ENCODE results near the gene LHX8. TPM values are rescaled to one million over a fixed set of nuclear protein-coding genes. Genes with fewer than 3 reads are reported as not detected.

LHX8 gene
- total RNA-seq, 1 experiment from 2014 or later, result not detected

DNA sequence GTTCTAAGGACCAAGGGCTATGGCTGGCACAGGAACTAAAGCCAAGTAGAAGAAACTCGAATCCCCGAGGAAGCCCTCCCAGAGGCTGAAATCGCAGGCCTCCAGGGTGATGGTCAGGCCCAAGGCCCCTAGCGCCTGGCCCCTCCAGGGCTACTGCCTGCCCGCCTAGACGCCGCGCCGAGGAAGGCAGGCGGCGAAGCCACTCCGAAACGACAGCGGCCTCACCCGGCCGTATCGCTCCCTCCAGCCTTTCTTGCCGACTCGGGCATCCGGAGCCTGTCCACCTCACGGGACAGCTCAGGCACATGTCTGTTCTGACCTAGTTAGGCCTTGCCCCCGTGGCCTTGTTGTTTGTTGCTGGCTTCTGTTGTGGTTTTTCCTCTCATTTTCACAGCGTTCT is 9.7 kb upstream of the LHX8 start:
- ChIA-PET POLR2A (ENCODE audit: low non-redundant PET) (no interaction called here), CTCF (no interaction called here)
- Histone ChIP-seq H3K36me3 (ENCODE audit: insufficient read depth, low read length, poor library complexity, severe bottlenecking) (no peaks in the 10 kb centered on the region), H3K4me1 (ENCODE audit: insufficient read depth, low read length, poor library complexity, severe bottlenecking) (no peaks in the 10 kb centered on the region), H3K4me3 (ENCODE audit: low read depth, low read length, poor library complexity, severe bottlenecking) (no peak overlapping the region), H3K9me3 (ENCODE audit: low read depth, low read length, poor library complexity, severe bottlenecking) (no peaks in the 10 kb centered on the region), H3K27ac (ENCODE audit: low read depth, low read length, poor library complexity, severe bottlenecking) (no peak overlapping the region), H3K27me3 (replicated peaks; ENCODE audit: insufficient read depth, low read depth, low read length, poor library complexity) (peaks cover 99% of the 10 kb centered on the region)
- no peak for TF ChIP-seq EZH2 (IDR thresholded peaks at IDR 0.05; ENCODE audit: borderline replicate concordance, low read depth, low read length, poor library complexity, severe bottlenecking)
- TF ChIP-seq, protein P1, sequence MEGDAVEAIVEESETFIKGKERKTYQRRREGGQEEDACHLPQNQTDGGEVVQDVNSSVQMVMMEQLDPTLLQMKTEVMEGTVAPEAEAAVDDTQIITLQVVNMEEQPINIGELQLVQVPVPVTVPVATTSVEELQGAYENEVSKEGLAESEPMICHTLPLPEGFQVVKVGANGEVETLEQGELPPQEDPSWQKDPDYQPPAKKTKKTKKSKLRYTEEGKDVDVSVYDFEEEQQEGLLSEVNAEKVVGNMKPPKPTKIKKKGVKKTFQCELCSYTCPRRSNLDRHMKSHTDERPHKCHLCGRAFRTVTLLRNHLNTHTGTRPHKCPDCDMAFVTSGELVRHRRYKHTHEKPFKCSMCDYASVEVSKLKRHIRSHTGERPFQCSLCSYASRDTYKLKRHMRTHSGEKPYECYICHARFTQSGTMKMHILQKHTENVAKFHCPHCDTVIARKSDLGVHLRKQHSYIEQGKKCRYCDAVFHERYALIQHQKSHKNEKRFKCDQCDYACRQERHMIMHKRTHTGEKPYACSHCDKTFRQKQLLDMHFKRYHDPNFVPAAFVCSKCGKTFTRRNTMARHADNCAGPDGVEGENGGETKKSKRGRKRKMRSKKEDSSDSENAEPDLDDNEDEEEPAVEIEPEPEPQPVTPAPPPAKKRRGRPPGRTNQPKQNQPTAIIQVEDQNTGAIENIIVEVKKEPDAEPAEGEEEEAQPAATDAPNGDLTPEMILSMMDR (conservative IDR thresholded peaks at IDR 0.05; ENCODE audit: low read depth, low read length), result no peak
- intact Hi-C loops (cut with micrococcal nuclease; ENCODE audit: unreplicated experiment), result no loop called here
- DNase-seq (ENCODE audit: low spot score), result no peak
- no TSS peak for BruUV-seq (replicated peaks)

DNA sequence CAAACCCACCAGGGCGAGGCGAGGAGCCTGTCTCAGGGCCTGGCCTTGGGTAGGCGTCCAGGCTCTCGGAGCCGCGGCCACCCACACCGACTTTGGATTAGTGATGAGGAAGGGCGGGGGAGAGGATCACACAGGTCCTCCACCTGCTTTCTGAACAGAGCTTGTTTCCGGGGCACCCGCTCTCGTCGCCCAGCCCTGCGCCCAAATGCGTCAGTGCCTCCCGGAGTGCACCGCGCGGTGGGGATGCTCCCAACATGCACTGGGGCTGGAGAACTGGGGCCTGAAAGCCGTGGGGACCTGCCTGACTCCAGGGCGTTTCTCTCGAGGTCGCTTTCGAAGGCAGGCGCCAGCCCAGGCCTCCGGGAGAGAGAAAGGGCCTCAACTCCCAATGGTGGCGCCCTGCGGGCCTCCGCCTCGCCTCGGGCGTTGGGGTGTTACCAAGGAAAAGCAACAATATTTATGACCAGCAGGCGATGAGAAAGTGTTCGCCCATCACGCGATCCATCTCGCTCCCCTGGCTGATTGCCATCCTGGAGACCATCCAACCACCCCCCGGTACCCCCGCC is 8.9 kb upstream of the LHX8 start:
- POLR2A ChIA-PET (ENCODE audit: low non-redundant PET), result no interaction called here
- intact Hi-C loops (cut with micrococcal nuclease; ENCODE audit: unreplicated experiment), result no loop called here
- peaks cover 99% of the 10 kb centered on the region for H3K27me3 ChIP-seq (replicated peaks; ENCODE audit: insufficient read depth, low read depth, low read length, poor library complexity)

DNA sequence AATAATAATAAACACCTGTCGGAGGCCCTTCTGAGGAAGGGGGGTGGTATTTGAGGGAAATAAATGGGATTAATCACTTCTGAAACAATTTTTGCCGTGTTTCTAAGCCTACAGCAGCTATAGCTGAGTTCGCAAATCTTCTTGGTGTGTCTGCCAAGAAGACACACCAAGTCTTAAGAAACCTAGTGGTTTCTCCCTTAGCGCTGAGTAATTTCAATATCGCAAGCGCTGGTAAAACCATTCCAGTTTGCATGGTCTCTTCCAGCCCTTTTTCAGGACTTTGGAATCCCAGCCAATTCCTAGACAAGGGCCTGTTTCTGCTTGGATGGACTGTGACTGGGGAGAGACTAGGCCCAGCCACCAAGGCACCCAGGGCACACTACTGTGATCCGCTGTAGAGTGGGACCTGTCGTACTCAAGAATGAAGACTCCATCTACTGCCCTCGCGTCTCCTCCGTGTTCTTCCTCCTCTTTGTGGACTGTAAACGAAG is 7.5 kb upstream of the LHX8 start:
- ChIA-PET CTCF (no interaction called here), POLR2A (ENCODE audit: low non-redundant PET) (no interaction called here)
- no peaks in the 10 kb centered on the region for H3K4me1 ChIP-seq (ENCODE audit: insufficient read depth, low read length, poor library complexity, severe bottlenecking)
- no TSS peak for BruUV-seq (replicated peaks)
- H3K4me3 ChIP-seq (ENCODE audit: low read depth, low read length, poor library complexity, severe bottlenecking), result no peak overlapping the region
- H3K27me3 ChIP-seq (replicated peaks; ENCODE audit: insufficient read depth, low read depth, low read length, poor library complexity), result peaks cover 99% of the 10 kb centered on the region
- intact Hi-C loops (cut with micrococcal nuclease; ENCODE audit: unreplicated experiment), result no loop called here
- no peak overlapping the region for H3K27ac ChIP-seq (ENCODE audit: low read depth, low read length, poor library complexity, severe bottlenecking)
- H3K9me3 ChIP-seq (ENCODE audit: low read depth, low read length, poor library complexity, severe bottlenecking), result no peaks in the 10 kb centered on the region
- TF ChIP-seq EZH2 (IDR thresholded peaks at IDR 0.05; ENCODE audit: borderline replicate concordance, low read depth, low read length, poor library complexity, severe bottlenecking), result peak; percentile 27
- TF ChIP-seq, protein P1 (conservative IDR thresholded peaks at IDR 0.05; ENCODE audit: low read depth, low read length), result no peak
- no peak for DNase-seq (ENCODE audit: low spot score)
- no peaks in the 10 kb centered on the region for H3K36me3 ChIP-seq (ENCODE audit: insufficient read depth, low read length, poor library complexity, severe bottlenecking)

More for the DNA sequence above, 8.9 kb upstream of the LHX8 start:
- H3K4me1 ChIP-seq (ENCODE audit: insufficient read depth, low read length, poor library complexity, severe bottlenecking), result no peaks in the 10 kb centered on the region
- no peaks in the 10 kb centered on the region for H3K36me3 ChIP-seq (ENCODE audit: insufficient read depth, low read length, poor library complexity, severe bottlenecking)
- no peak for TF ChIP-seq EZH2 (IDR thresholded peaks at IDR 0.05; ENCODE audit: borderline replicate concordance, low read depth, low read length, poor library complexity, severe bottlenecking)
- TF ChIP-seq, protein P1 (conservative IDR thresholded peaks at IDR 0.05; ENCODE audit: low read depth, low read length), result no peak
- no TSS peak for BruUV-seq (replicated peaks)
- H3K27ac ChIP-seq (ENCODE audit: low read depth, low read length, poor library complexity, severe bottlenecking), result no peak overlapping the region
- DNase-seq (ENCODE audit: low spot score), result no peak
- CTCF ChIA-PET, result no interaction called here
- H3K9me3 ChIP-seq (ENCODE audit: low read depth, low read length, poor library complexity, severe bottlenecking), result no peaks in the 10 kb centered on the region
- H3K4me3 ChIP-seq (ENCODE audit: low read depth, low read length, poor library complexity, severe bottlenecking), result no peak overlapping the region
